ENCODE results near the gene ANKDD1A.

GRCh38 chr15:64954395-64954794 lies 42.7 kb downstream of the ANKDD1A start:
- TF ChIP-seq CTCF (IDR thresholded peaks at IDR 0.05) (no peak), POLR2AphosphoS5 (IDR thresholded peaks at IDR 0.05; ENCODE audit: low read depth, low read length) (no peak), SIN3A (IDR thresholded peaks at IDR 0.05; ENCODE audit: borderline replicate concordance, insufficient read depth, low read depth, low read length) (no peak), REST (IDR thresholded peaks at IDR 0.05; ENCODE audit: insufficient read depth in 1 of 2, low read depth in 2 of 2, low read length in 1 of 2) (no peak), TCF7L2 (IDR thresholded peaks at IDR 0.05; ENCODE audit: low read depth, low read length) (no peak)

All from Panc1 (cell line).